DND-41 (cell line): ENCODE data around the gene CEP78.

Experiments used
- ATAC-seq: fragments of 200-7000 bp; cut with Tn5 transposase; 3 replicates; pipeline ENCODE4 v1.9.1; 2021; ENCODE audit warnings: low read depth; ENCODE audit not compliant: insufficient read depth
- DNase-seq: peaks from one replicate; pipeline ENCODE4 v3.0.0-alpha.2; 2020
- H2AFZ ChIP-seq: 2 replicates; pipeline ENCODE4 v1.6.0; 2012; ENCODE audit warnings: low read depth, low read length
- H3K27ac ChIP-seq: 2 replicates; pipeline ENCODE4 v1.5.1; 2012; ENCODE audit warnings: low read length, inconsistent platforms
- H3K27me3 ChIP-seq: fragments of 200-600 bp; sonication (generic); 2 replicates; pipeline ENCODE4 v1.6.0; 2012; ENCODE audit warnings: low read length, mild to moderate bottlenecking, inconsistent platforms; ENCODE audit not compliant: insufficient read depth, poor library complexity
- H3K36me3 ChIP-seq: 2 replicates; pipeline ENCODE4 v1.5.1; 2012; ENCODE audit warnings: low read length, inconsistent platforms; ENCODE audit not compliant: insufficient read depth
- H3K4me1 ChIP-seq: 2 replicates; pipeline ENCODE4 v1.5.1; 2012; ENCODE audit warnings: mild to moderate bottlenecking, low read length; ENCODE audit not compliant: insufficient read depth
- H3K4me2 ChIP-seq: 2 replicates; pipeline ENCODE4 v1.6.0; 2012; ENCODE audit warnings: mild to moderate bottlenecking, moderate library complexity, low read length, inconsistent platforms; ENCODE audit not compliant: insufficient read depth
- H3K4me3 ChIP-seq, 2 experiments: fragments of 200-600 bp in 1 of 2; shearing (Covaris generic) in 1 of 2; 2 replicates each; pipeline ENCODE4 v1.5.1; 2012 to 2016; ENCODE audit warnings: inconsistent platforms in 2 of 2, low read length in 2 of 2, mild to moderate bottlenecking in 2 of 2, low read depth in 1 of 2, moderate library complexity in 1 of 2
- H3K79me2 ChIP-seq: 2 replicates; pipeline ENCODE4 v1.6.0; 2012; ENCODE audit warnings: low read length, inconsistent platforms; ENCODE audit not compliant: insufficient read depth
- H3K9ac ChIP-seq: 2 replicates; pipeline ENCODE4 v1.6.0; 2012; ENCODE audit warnings: low read depth, mild to moderate bottlenecking, inconsistent platforms, low read length, moderate library complexity
- H3K9me3 ChIP-seq: 2 replicates; pipeline ENCODE4 v1.5.1; 2012; ENCODE audit warnings: low read length, moderate library complexity, mild to moderate bottlenecking, inconsistent platforms; ENCODE audit not compliant: insufficient read depth, severe bottlenecking
- H4K20me1 ChIP-seq: 2 replicates; pipeline ENCODE4 v1.6.0; 2012; ENCODE audit warnings: low read length; ENCODE audit not compliant: insufficient read depth
- EZH2 ChIP-seq: IDR thresholded peaks from 3 replicates; pipeline ENCODE4 v1.6.1; 2012; ENCODE audit warnings: borderline replicate concordance, low read depth, mild to moderate bottlenecking, moderate library complexity, low read length, inconsistent platforms; ENCODE audit not compliant: severe bottlenecking
- TF ChIP-seq, protein P1 (sequence below): IDR thresholded peaks from 2 replicates; pipeline ENCODE4 v1.5.1; 2012; ENCODE audit warnings: borderline replicate concordance, low read length, moderate library complexity, mild to moderate bottlenecking; ENCODE audit not compliant: poor library complexity, severe bottlenecking; ENCODE audit errors: extremely low read depth

CEP78 gene

DNA sequence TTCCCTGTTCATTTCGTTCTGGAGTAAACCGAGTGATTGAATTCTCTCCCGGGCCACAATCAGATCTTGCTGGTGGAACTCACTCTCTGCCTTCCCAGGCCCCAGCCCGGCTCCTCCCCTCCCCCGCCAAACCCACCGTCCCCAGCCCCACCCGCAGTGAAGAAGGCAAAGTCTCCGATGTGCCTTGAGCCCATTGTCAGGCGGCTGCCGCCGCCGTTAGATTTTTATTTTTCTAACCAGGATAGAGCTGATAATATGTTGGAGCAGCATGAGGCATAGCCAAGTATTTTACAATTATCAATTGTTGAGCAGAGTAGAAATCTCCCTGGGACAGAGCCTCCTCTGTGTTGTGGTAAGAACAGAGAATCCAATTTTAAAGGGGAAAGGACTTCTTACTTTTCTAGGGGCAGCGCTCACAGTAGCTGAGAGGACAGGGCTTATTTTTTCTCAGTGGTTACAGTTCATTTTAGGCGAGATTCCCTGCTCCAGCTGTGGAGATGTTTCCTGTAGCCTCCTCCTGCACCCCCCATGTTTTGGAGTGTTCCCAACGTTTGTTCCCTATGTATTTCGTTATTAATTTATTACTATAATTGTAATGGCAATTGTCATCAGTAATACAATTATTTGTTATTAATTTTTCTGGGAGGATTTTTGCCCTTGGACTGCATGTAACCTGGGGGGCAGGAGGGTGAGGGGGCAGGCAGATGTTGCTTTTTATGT, 62.3 kb downstream of the CEP78 start:
- Histone ChIP-seq H3K4me2 (no peak overlapping the region), H3K79me2 (no peaks in the 10 kb centered on the region), H4K20me1 (no peaks in the 10 kb centered on the region), H3K27ac (no peak overlapping the region), H3K4me1 (no peaks in the 10 kb centered on the region), H3K4me3 (no peak overlapping the region), H3K9ac (no peak overlapping the region), H3K36me3 (no peaks in the 10 kb centered on the region), H3K9me3 (no peaks in the 10 kb centered on the region), H2AFZ (no peak overlapping the region), H3K27me3 (no peaks in the 10 kb centered on the region)
- no peak for DNase-seq
- no peak for ATAC-seq
- TF ChIP-seq, protein P1, sequence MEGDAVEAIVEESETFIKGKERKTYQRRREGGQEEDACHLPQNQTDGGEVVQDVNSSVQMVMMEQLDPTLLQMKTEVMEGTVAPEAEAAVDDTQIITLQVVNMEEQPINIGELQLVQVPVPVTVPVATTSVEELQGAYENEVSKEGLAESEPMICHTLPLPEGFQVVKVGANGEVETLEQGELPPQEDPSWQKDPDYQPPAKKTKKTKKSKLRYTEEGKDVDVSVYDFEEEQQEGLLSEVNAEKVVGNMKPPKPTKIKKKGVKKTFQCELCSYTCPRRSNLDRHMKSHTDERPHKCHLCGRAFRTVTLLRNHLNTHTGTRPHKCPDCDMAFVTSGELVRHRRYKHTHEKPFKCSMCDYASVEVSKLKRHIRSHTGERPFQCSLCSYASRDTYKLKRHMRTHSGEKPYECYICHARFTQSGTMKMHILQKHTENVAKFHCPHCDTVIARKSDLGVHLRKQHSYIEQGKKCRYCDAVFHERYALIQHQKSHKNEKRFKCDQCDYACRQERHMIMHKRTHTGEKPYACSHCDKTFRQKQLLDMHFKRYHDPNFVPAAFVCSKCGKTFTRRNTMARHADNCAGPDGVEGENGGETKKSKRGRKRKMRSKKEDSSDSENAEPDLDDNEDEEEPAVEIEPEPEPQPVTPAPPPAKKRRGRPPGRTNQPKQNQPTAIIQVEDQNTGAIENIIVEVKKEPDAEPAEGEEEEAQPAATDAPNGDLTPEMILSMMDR = no peak

DNA sequence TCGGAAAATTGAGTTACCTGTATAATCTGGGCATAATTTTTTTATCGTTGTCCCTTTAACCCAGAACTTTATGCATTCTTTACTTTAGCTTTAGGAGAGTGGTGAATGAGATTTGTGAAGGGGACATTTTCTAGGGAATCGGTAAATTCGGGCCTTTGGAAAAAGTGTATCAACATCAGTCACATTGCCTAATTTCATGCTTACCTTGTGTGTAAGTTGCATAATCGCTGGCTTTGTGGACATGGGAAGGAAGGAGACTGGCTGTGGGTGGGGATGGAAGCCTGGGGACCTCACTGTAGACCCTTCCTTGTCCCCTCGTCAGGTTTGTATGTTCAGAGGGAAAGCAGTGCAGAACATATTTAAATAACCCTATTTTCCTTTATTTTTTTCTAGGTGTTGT, 64.3 kb downstream of the CEP78 start:
- Histone ChIP-seq H3K4me1 (no peaks in the 10 kb centered on the region), H3K27me3 (no peaks in the 10 kb centered on the region), H2AFZ (no peak overlapping the region), H3K27ac (no peak overlapping the region), H3K4me3 (no peak overlapping the region), H3K9ac (no peak overlapping the region), H3K79me2 (no peaks in the 10 kb centered on the region), H4K20me1 (no peaks in the 10 kb centered on the region), H3K9me3 (no peaks in the 10 kb centered on the region), H3K36me3 (no peaks in the 10 kb centered on the region), H3K4me2 (no peak overlapping the region)
- TF ChIP-seq, protein P1 = no peak
- no peak for TF ChIP-seq EZH2
- no peak for ATAC-seq
- DNase-seq = no peak

DNA sequence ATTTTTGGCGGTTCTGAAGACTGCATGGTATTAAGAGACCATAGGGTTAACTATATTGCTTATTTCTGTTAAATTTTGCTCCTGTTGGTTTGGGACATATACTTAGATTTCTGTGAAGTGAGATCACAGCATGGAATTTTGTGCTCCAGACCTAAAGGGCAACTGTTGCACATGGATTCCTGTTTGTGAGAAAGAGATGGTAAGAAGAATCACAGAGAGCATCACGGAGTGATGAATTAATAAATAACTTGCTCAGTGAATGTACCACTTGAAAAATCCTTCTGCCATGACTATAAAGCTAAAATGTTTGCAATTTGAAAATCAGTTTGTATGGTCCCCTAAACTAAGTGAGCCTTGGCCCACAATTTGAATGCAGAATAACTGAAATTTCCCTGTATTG, 65.6 kb downstream of the CEP78 start:
- H3K4me1 ChIP-seq = no peaks in the 10 kb centered on the region
- no peak overlapping the region for H3K4me2 ChIP-seq
- H3K27ac ChIP-seq = no peak overlapping the region
- H3K4me3 ChIP-seq = no peak overlapping the region
- H3K36me3 ChIP-seq = no peaks in the 10 kb centered on the region
- no peaks in the 10 kb centered on the region for H3K27me3 ChIP-seq
- no peaks in the 10 kb centered on the region for H3K9me3 ChIP-seq
- H4K20me1 ChIP-seq = no peaks in the 10 kb centered on the region
- DNase-seq (no peak), ATAC-seq (no peak)
- H3K9ac ChIP-seq = no peak overlapping the region
- H3K79me2 ChIP-seq = no peaks in the 10 kb centered on the region
- H2AFZ ChIP-seq = no peak overlapping the region
- TF ChIP-seq EZH2 = no peak

DNA sequence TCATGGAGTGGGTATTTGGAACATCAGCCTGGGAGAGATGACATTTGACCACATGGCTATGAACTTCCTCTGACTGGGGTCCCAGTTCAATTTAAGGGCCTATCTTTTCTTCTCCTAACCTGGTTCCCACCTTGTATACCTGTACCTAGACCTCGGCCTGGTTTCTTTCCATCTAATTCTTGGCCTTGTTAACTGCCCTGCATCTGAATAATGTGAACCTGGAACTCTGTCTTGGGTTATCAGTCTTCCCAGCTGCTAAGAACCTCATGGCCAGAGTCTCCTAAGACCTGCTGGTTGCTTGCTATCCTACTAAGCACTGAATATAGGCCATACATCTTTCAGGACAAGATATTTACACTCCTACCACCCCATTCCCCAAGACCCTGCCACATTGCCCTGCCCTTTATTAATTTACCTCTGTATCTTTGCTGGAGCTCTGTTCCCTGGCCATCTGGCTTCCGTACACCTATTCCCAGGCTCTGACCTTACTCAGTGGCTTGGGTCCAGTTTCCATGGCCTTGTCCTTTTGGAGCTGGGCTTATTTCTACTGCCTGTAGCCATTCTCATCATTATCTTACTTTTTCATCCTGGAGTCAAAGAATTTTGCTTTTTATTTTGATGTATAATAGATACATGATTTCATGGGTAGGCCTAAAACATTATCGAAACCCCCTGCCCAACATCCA, 67.6 kb downstream of the CEP78 start:
- ATAC-seq (no peak), DNase-seq (no peak)
- H3K9ac ChIP-seq = no peak overlapping the region
- no peaks in the 10 kb centered on the region for H3K36me3 ChIP-seq
- H3K27me3 ChIP-seq = no peaks in the 10 kb centered on the region
- H3K4me2 ChIP-seq = no peak overlapping the region
- H3K79me2 ChIP-seq = no peaks in the 10 kb centered on the region
- TF ChIP-seq, protein P1 = no peak
- no peak for TF ChIP-seq EZH2
- no peak overlapping the region for H3K27ac ChIP-seq
- H3K4me3 ChIP-seq = no peak overlapping the region
- H2AFZ ChIP-seq = no peak overlapping the region
- no peaks in the 10 kb centered on the region for H4K20me1 ChIP-seq
- no peaks in the 10 kb centered on the region for H3K4me1 ChIP-seq
- H3K9me3 ChIP-seq = no peaks in the 10 kb centered on the region
